ENCODE results near the gene BDNF. TPM values are rescaled to one million over a fixed set of nuclear protein-coding genes. Genes with fewer than 3 reads are reported as not detected.

BDNF gene
- total RNA-seq, 1 donor from 2014 or later, result 3.1 TPM

DNA sequence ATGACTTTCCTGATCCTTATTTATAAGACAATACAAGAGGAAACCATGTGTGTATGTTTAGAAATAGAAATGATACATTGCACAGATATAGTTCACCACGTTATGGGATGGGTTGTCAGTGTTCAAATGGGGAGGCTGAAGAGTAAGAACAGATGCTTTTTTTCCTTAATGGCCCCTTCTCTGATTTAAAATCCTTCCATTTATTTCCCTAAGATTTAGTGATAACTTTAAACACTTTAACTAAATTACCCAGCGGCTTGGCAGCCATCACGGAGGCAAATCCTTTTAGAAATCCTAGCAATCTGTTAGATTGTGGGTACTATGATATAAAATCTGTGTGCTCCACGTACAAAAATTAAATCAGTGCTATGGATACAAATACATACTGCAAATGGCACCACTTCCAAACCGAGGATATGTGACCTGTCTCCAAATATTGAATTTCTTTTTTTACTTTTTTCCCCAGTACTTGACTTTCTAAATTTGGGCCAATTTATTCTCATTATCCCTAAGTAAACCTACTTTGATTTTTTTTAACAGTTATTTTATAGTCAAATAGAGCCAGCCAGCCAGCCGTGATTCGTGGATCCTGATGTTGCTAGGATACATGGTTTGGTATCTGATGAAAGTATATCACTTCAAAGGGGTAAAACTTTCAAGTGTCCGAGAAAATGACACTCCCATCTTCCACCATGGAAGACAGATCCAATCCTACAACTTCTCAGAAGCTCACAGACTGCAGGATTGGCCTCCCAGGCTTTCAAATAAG, 46.1 kb downstream of the BDNF start:
- TF ChIP-seq, protein P1, sequence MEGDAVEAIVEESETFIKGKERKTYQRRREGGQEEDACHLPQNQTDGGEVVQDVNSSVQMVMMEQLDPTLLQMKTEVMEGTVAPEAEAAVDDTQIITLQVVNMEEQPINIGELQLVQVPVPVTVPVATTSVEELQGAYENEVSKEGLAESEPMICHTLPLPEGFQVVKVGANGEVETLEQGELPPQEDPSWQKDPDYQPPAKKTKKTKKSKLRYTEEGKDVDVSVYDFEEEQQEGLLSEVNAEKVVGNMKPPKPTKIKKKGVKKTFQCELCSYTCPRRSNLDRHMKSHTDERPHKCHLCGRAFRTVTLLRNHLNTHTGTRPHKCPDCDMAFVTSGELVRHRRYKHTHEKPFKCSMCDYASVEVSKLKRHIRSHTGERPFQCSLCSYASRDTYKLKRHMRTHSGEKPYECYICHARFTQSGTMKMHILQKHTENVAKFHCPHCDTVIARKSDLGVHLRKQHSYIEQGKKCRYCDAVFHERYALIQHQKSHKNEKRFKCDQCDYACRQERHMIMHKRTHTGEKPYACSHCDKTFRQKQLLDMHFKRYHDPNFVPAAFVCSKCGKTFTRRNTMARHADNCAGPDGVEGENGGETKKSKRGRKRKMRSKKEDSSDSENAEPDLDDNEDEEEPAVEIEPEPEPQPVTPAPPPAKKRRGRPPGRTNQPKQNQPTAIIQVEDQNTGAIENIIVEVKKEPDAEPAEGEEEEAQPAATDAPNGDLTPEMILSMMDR (IDR thresholded peaks at IDR 0.05; ENCODE audit: borderline replicate concordance), result no peak
- peaks cover 14% of the 10 kb centered on the region for H3K36me3 ChIP-seq
- intact Hi-C loops (cut with micrococcal nuclease), result no loop called here
- no peak for DNase-seq
- H3K4me1 ChIP-seq, result peaks cover 5% of the 10 kb centered on the region
- H3K27ac ChIP-seq (replicated peaks), result no peak overlapping the region
- no peak overlapping the region for H3K4me3 ChIP-seq
- H3K9me3 ChIP-seq (replicated peaks), result no peaks in the 10 kb centered on the region
- H3K27me3 ChIP-seq (ENCODE audit: low read depth), result no peaks in the 10 kb centered on the region

DNA sequence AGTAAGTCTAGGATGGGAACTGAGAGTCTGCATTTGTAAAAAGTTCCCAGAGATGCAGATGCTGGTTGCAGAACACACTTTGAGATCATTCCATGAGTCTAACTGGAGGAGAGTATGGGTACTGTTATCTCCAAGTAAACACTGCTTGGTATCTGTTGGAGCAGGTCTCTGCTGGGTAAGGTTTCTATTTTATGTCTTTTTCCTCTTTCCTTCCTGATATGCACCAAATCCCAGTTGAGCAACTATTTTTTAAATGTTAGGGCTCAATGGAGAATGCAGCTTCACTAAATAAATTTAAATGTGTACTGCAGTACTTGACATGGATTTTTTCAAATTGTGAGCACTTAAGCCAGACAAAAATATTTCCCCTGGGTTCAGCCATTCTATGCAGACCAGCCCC, 48.5 kb downstream of the BDNF start:
- intact Hi-C loops (cut with micrococcal nuclease), result no loop called here
- Histone ChIP-seq H3K4me1 (peaks cover 12% of the 10 kb centered on the region), H3K27me3 (ENCODE audit: low read depth) (no peaks in the 10 kb centered on the region), H3K4me3 (no peak overlapping the region), H3K27ac (replicated peaks) (no peak overlapping the region), H3K9me3 (replicated peaks) (no peaks in the 10 kb centered on the region), H3K36me3 (no peaks in the 10 kb centered on the region)
- no peak for DNase-seq
- TF ChIP-seq, protein P1 (IDR thresholded peaks at IDR 0.05; ENCODE audit: borderline replicate concordance), result no peak

DNA sequence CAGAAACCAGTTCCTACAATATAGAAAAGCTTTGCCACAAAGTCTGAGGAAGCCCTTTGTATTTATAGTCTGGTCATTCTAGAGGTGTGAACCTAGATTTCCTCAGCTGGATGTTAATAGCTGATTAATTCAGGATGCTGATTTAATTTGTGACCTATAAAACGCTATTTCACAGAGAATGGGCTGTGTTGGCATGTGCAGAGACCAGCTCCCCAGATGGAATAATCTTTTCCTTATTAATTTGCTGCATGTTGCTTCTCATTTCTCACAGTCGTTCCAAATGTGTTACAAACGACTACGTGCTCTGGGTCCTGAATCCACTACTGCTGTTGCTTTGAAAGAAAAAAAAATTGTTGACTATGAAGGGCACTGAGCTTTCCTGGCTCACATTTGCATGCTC, 49.3 kb downstream of the BDNF start:
- H3K4me1 ChIP-seq, result peaks cover 18% of the 10 kb centered on the region

DNA sequence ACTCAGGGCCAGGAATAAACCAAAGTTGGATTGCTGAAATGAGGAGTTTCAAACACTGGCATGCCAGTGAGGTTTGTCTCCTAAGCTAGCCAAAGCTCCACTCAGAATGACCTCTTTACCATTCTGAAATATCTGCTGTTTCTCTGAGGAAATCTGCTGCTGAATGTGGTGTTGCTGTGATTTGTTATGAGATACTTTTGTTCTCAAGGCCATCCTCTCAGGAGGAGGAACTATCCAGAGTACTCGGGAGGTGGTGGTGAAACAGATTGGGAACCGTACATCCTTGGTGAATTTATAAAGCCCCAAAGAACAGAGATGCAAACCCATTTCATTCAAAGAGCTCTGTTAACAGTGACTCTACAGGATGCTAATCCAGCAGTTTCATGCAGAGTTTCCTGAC, 50.5 kb downstream of the BDNF start:
- H3K27ac ChIP-seq (replicated peaks), result no peak overlapping the region
- no peaks in the 10 kb centered on the region for H3K9me3 ChIP-seq (replicated peaks)
- no peak overlapping the region for H3K4me3 ChIP-seq
- no peaks in the 10 kb centered on the region for H3K36me3 ChIP-seq
- H3K4me1 ChIP-seq, result peaks cover 25% of the 10 kb centered on the region
- intact Hi-C loops (cut with micrococcal nuclease), result no loop called here
- DNase-seq, result no peak
- no peaks in the 10 kb centered on the region for H3K27me3 ChIP-seq (ENCODE audit: low read depth)
- TF ChIP-seq, protein P1 (IDR thresholded peaks at IDR 0.05; ENCODE audit: borderline replicate concordance), result no peak

More for the DNA sequence above, 49.3 kb downstream of the BDNF start:
- H3K27ac ChIP-seq (replicated peaks), result no peak overlapping the region
- TF ChIP-seq, protein P1 (IDR thresholded peaks at IDR 0.05; ENCODE audit: borderline replicate concordance), result no peak
- intact Hi-C loops (cut with micrococcal nuclease), result no loop called here
- H3K27me3 ChIP-seq (ENCODE audit: low read depth), result no peaks in the 10 kb centered on the region
- H3K9me3 ChIP-seq (replicated peaks), result no peaks in the 10 kb centered on the region
- H3K36me3 ChIP-seq, result no peaks in the 10 kb centered on the region
- H3K4me3 ChIP-seq, result no peak overlapping the region
- DNase-seq, result no peak

DNA sequence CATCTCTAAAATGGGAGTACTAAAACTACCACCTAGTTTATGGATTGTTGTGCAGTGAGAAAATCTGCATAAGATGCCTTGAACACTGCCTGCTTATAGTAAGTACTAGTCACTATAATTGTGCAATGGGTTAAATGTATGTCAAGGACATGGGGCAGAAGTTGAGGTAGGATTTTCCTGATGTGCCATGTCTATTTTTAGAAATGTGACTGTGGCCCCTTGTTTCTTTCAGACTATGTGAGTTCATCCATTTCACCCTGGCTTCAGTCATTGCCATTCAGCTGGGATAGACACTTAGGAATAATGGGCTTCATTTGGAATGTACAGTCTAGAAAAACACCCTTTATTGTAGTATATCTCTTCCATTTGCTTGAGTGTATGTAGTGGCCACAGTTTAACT, 51.4 kb downstream of the BDNF start:
- H3K27me3 ChIP-seq (ENCODE audit: low read depth), result no peaks in the 10 kb centered on the region
- no peak overlapping the region for H3K27ac ChIP-seq (replicated peaks)
- DNase-seq, result no peak
- H3K9me3 ChIP-seq (replicated peaks), result no peaks in the 10 kb centered on the region
- no peaks in the 10 kb centered on the region for H3K36me3 ChIP-seq
- peaks cover 25% of the 10 kb centered on the region for H3K4me1 ChIP-seq
- no peak overlapping the region for H3K4me3 ChIP-seq
- intact Hi-C loops (cut with micrococcal nuclease), result no loop called here
- TF ChIP-seq, protein P1 (IDR thresholded peaks at IDR 0.05; ENCODE audit: borderline replicate concordance), result no peak
